Measurements from ENCODE around the gene BLTP1. TPM values are rescaled to one million over a fixed set of nuclear protein-coding genes. Genes with fewer than 3 reads are reported as not detected.

The BLTP1 gene
- total RNA-seq, 3 donors from 2014 or later (not counting 1 experiment from before 2014, with no cell fraction given) = 117 to 130 (median 124) TPM

GRCh38 chr4:122117743-122118142, 34.4 kb upstream of the BLTP1 start:
- peak; percentile 81 to 93 (median 87) for ATAC-seq
- Mint-ChIP-seq H3K27ac (peak overlapping the region; percentile 39 to 68), H3K36me3 (no peaks in the 10 kb centered on the region), H3K9me3 (peaks cover 0 to 6% of the 10 kb centered on the region in 2 donors), H3K4me1 (peaks cover 26 to 29% of the 10 kb centered on the region in 2 donors), H3K27me3 (ENCODE audit: low read depth in 2 of 2) (no peaks in the 10 kb centered on the region), H3K4me3 (peak overlapping the region; percentile 77)
- peaks cover 10% of the 10 kb centered on the region for H3K4me1 ChIP-seq (ENCODE audit: control insufficient read depth, insufficient read depth, low read length)
- H3K9me3 ChIP-seq (ENCODE audit: control insufficient read depth, insufficient read depth, low read length) = no peaks in the 10 kb centered on the region
- TF ChIP-seq, protein P1, sequence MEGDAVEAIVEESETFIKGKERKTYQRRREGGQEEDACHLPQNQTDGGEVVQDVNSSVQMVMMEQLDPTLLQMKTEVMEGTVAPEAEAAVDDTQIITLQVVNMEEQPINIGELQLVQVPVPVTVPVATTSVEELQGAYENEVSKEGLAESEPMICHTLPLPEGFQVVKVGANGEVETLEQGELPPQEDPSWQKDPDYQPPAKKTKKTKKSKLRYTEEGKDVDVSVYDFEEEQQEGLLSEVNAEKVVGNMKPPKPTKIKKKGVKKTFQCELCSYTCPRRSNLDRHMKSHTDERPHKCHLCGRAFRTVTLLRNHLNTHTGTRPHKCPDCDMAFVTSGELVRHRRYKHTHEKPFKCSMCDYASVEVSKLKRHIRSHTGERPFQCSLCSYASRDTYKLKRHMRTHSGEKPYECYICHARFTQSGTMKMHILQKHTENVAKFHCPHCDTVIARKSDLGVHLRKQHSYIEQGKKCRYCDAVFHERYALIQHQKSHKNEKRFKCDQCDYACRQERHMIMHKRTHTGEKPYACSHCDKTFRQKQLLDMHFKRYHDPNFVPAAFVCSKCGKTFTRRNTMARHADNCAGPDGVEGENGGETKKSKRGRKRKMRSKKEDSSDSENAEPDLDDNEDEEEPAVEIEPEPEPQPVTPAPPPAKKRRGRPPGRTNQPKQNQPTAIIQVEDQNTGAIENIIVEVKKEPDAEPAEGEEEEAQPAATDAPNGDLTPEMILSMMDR (IDR thresholded peaks at IDR 0.05) = no peak
- H3K36me3 ChIP-seq (ENCODE audit: control insufficient read depth, insufficient read depth, low read length) = no peaks in the 10 kb centered on the region
- no peaks in the 10 kb centered on the region for H3K27me3 ChIP-seq (ENCODE audit: control insufficient read depth, insufficient read depth, low read length)
- no peak overlapping the region for H3K27ac ChIP-seq (ENCODE audit: low read length)
- 93% methylated on average over 1 of the region's 1 CpG for WGBS (ENCODE audit: insufficient coverage)
- no peak overlapping the region for H3K4me3 ChIP-seq (ENCODE audit: low read length)
- intact Hi-C loops (cut with micrococcal nuclease) = no loop called here
- peak in 1 of 2 donors; percentile 46 for DNase-seq

DNA sequence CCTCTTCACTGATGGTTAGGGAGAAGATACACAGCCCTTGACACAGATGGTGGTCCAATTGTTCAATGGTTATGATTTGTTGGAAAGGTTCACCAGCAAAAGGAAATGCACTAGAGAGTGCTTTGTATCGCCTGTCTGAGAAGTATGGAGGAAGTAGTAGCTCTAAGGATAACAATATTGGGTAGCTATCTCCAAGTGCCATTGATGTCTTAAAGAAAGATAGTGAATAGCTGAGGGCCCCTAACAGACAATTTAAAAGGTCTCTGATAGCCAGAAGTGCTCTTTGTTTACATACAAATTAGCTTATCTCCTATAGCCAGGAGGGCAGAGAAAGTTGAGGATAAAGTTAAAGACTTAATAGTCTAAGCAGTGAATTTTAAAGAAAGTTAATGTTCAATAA, 33.9 kb upstream of the BLTP1 start:
- Mint-ChIP-seq H3K4me3 (peak overlapping the region; percentile 61), H3K36me3 (no peaks in the 10 kb centered on the region), H3K9me3 (peaks cover 0 to 6% of the 10 kb centered on the region in 2 donors), H3K27ac (peak overlapping the region; percentile 21 to 68), H3K4me1 (peaks cover 26 to 29% of the 10 kb centered on the region in 2 donors), H3K27me3 (ENCODE audit: low read depth in 2 of 2) (no peaks in the 10 kb centered on the region)
- Histone ChIP-seq H3K27ac (ENCODE audit: low read length) (no peak overlapping the region), H3K4me1 (ENCODE audit: control insufficient read depth, insufficient read depth, low read length) (peaks cover 10% of the 10 kb centered on the region), H3K9me3 (ENCODE audit: control insufficient read depth, insufficient read depth, low read length) (no peaks in the 10 kb centered on the region), H3K27me3 (ENCODE audit: control insufficient read depth, insufficient read depth, low read length) (no peaks in the 10 kb centered on the region), H3K36me3 (ENCODE audit: control insufficient read depth, insufficient read depth, low read length) (no peaks in the 10 kb centered on the region), H3K4me3 (ENCODE audit: low read length) (no peak overlapping the region)
- DNase-seq (no peak), ATAC-seq (peak; percentile 10 to 25 (median 14))
- intact Hi-C loops (cut with micrococcal nuclease) = no loop called here
- TF ChIP-seq, protein P1 (IDR thresholded peaks at IDR 0.05) = no peak
- WGBS (ENCODE audit: insufficient coverage) = 59% methylated on average over 1 of the region's 1 CpG

GRCh38 chr4:122119739-122120138, 32.4 kb upstream of the BLTP1 start:
- TF ChIP-seq, protein P1 (IDR thresholded peaks at IDR 0.05) = no peak
- 94% methylated on average over 1 of the region's 1 CpG for WGBS (ENCODE audit: insufficient coverage)
- H3K36me3 Mint-ChIP-seq = no peaks in the 10 kb centered on the region
- H3K4me1 ChIP-seq (ENCODE audit: control insufficient read depth, insufficient read depth, low read length) = peaks cover 10% of the 10 kb centered on the region
- H3K9me3 Mint-ChIP-seq = peaks cover 2 to 9% of the 10 kb centered on the region in 2 donors
- intact Hi-C loops (cut with micrococcal nuclease) = no loop called here
- ATAC-seq (no peak), DNase-seq (no peak)
- H3K27me3 Mint-ChIP-seq (ENCODE audit: low read depth in 2 of 2) = peaks cover 3 to 4% of the 10 kb centered on the region in 2 donors
- no peaks in the 10 kb centered on the region for H3K36me3 ChIP-seq (ENCODE audit: control insufficient read depth, insufficient read depth, low read length)
- no peaks in the 10 kb centered on the region for H3K27me3 ChIP-seq (ENCODE audit: control insufficient read depth, insufficient read depth, low read length)
- no peak overlapping the region for H3K4me3 Mint-ChIP-seq
- no peak overlapping the region for H3K27ac Mint-ChIP-seq
- no peaks in the 10 kb centered on the region for H3K9me3 ChIP-seq (ENCODE audit: control insufficient read depth, insufficient read depth, low read length)
- peaks cover 26 to 29% of the 10 kb centered on the region in 2 donors for H3K4me1 Mint-ChIP-seq
- no peak overlapping the region for H3K4me3 ChIP-seq (ENCODE audit: low read length)
- H3K27ac ChIP-seq (ENCODE audit: low read length) = no peak overlapping the region

GRCh38 chr4:122121593-122121992, 30.5 kb upstream of the BLTP1 start:
- Histone ChIP-seq H3K27me3 (ENCODE audit: control insufficient read depth, insufficient read depth, low read length) (no peaks in the 10 kb centered on the region), H3K36me3 (ENCODE audit: control insufficient read depth, insufficient read depth, low read length) (no peaks in the 10 kb centered on the region), H3K4me1 (ENCODE audit: control insufficient read depth, insufficient read depth, low read length) (peaks cover 8% of the 10 kb centered on the region), H3K9me3 (ENCODE audit: control insufficient read depth, insufficient read depth, low read length) (no peaks in the 10 kb centered on the region), H3K4me3 (ENCODE audit: low read length) (no peak overlapping the region), H3K27ac (ENCODE audit: low read length) (no peak overlapping the region)
- TF ChIP-seq, protein P1 (IDR thresholded peaks at IDR 0.05) = no peak
- H3K36me3 Mint-ChIP-seq = no peaks in the 10 kb centered on the region
- ATAC-seq = no peak
- H3K4me1 Mint-ChIP-seq = peaks cover 23 to 25% of the 10 kb centered on the region in 2 donors
- peaks cover 3 to 6% of the 10 kb centered on the region in 2 donors for H3K27me3 Mint-ChIP-seq (ENCODE audit: low read depth in 2 of 2)
- peaks cover 2 to 9% of the 10 kb centered on the region in 2 donors for H3K9me3 Mint-ChIP-seq
- H3K27ac Mint-ChIP-seq = no peak overlapping the region
- H3K4me3 Mint-ChIP-seq = no peak overlapping the region
- intact Hi-C loops (cut with micrococcal nuclease) = no loop called here
- no peak for DNase-seq
- 100% methylated on average over 1 of the region's 2 CpGs for WGBS (ENCODE audit: insufficient coverage)

All from natural killer cell (primary cell).